PC-9 (cell line): ENCODE data around the gene KCNN3. TPM values are rescaled to one million over a fixed set of nuclear protein-coding genes. Genes with fewer than 3 reads are reported as not detected.

ENCODE experiments used
- BruUV-seq: library from RNA; stranded (reverse); fragments of 400-500 nt; replicated peaks from 2 replicates; lab custom pipeline; 2021; lab: Mats Ljungman, UMichigan
- CTCF ChIA-PET: fragments of 300-600 bp; sonication (Branson Sonifier 250); formaldehyde crosslinking; loops from one replicate; lab custom pipeline; 2022; ENCODE audit warnings: antibody characterized with exemption; lab: Charles Lee
- POLR2A ChIA-PET: fragments of 300-600 bp; sonication (Branson Sonifier 250); formaldehyde crosslinking; loops from one replicate; lab custom pipeline; 2022; ENCODE audit warnings: antibody characterized with exemption; ENCODE audit not compliant: unreplicated experiment; lab: Charles Lee
- DNase-seq, 2 experiments: peaks; one replicate each; pipeline versions ENCODE4 v3.0.0 to v3.0.0-alpha.2; 2015 to 2022; ENCODE audit warnings: mixed read lengths in 1 of 2
- H2AFZ ChIP-seq: fragments of 200-600 bp; sonication (generic); 2 replicates; pipeline ENCODE4 v1.8.1; 2017; ENCODE audit warnings: antibody characterized with exemption
- H3F3A ChIP-seq: fragments of 200-600 bp; sonication (generic); 2 replicates; pipeline ENCODE4 v1.8.1; 2017; ENCODE audit warnings: antibody characterized with exemption, mild to moderate bottlenecking, low read depth; ENCODE audit not compliant: insufficient read depth
- H3K27ac ChIP-seq: fragments of 200-600 bp; sonication (generic); 2 replicates; pipeline ENCODE4 v1.6.1; 2016; ENCODE audit warnings: mixed run types
- H3K27me3 ChIP-seq: fragments of 200-600 bp; sonication (generic); 2 replicates; pipeline ENCODE4 v1.6.1; 2016; ENCODE audit warnings: low read depth, mixed run types; ENCODE audit not compliant: insufficient read depth
- H3K36me3 ChIP-seq: fragments of 200-600 bp; sonication (generic); 2 replicates; pipeline ENCODE4 v1.6.1; 2016; ENCODE audit warnings: low read depth, mixed run types
- H3K4me1 ChIP-seq: fragments of 200-600 bp; sonication (generic); replicated peaks from 2 replicates; pipeline ENCODE4 v1.6.1; 2016; ENCODE audit warnings: mixed run types; ENCODE audit not compliant: insufficient read depth
- H3K4me2 ChIP-seq: fragments of 200-600 bp; sonication (generic); 2 replicates; pipeline ENCODE4 v1.6.1; 2017; ENCODE audit warnings: mixed run types
- H3K4me3 ChIP-seq: fragments of 200-600 bp; sonication (generic); 2 replicates; pipeline ENCODE4 v1.6.1; 2016; ENCODE audit warnings: mixed run types
- H3K79me2 ChIP-seq: fragments of 200-600 bp; sonication (generic); 2 replicates; pipeline ENCODE4 v1.6.1; 2017; ENCODE audit warnings: low read depth, mixed run types
- H3K9me2 ChIP-seq: fragments of 200-600 bp; sonication (generic); 2 replicates; pipeline ENCODE4 v1.8.1; 2017; ENCODE audit warnings: mild to moderate bottlenecking; ENCODE audit not compliant: insufficient read depth
- H3K9me3 ChIP-seq: fragments of 200-600 bp; sonication (generic); 2 replicates; pipeline ENCODE4 v1.8.1; 2016; ENCODE audit warnings: low read depth; ENCODE audit not compliant: insufficient read depth
- H4K20me1 ChIP-seq: fragments of 200-600 bp; sonication (generic); 2 replicates; pipeline ENCODE4 v1.8.1; 2017; ENCODE audit not compliant: insufficient read depth
- CTCF ChIP-seq: fragments of 200-600 bp; sonication (generic); conservative IDR thresholded peaks from 2 replicates; pipeline ENCODE4 v1.6.1; 2017; ENCODE audit warnings: mixed run types, antibody characterized with exemption, mild to moderate bottlenecking, moderate library complexity
- EZH2 ChIP-seq: fragments of 200-600 bp; sonication (generic); IDR thresholded peaks from 2 replicates; pipeline ENCODE4 v1.8.0; 2017; ENCODE audit warnings: antibody characterized with exemption, low read depth
- intact Hi-C: fragments of 100-400 bp; cut with micrococcal nuclease; formaldehyde crosslinking; loops from one replicate; pipeline ENCODE4 v1.10.0; 2022; ENCODE audit not compliant: unreplicated experiment
- total RNA-seq: library from RNA; stranded (reverse); gene quantifications from 2 replicates; pipeline ENCODE4 v1.2.3, GENCODE V29; 2021

The KCNN3 gene
- total RNA-seq, 1 experiment from 2014 or later, result 1.1 TPM

DNA sequence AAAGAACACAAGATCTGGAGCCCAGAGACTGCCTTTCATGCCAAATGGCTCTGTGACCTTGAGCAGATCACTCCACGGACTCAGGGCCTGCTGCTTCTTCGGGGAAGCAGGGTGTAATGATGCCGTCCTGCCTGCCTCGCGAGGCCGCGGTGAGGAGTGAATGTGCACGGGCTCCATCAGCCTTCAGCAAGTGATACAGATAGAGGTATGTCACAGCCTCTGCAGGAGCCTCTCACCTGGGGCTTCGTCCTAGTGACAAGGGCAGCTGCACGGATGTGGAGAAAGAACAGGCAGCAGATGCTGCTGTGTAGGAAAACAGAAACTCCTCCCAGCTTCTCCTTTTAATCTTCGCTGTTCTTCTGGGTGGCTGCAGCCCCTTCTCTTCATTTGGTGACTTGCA lies 127.5 kb downstream of the KCNN3 start:
- H3K27me3 ChIP-seq, result peaks cover 96% of the 10 kb centered on the region
- no peaks in the 10 kb centered on the region for H3K9me3 ChIP-seq
- intact Hi-C loops, result no loop called here
- BruUV-seq, result no TSS peak
- no peaks in the 10 kb centered on the region for H3K79me2 ChIP-seq
- CTCF ChIA-PET, result no interaction called here
- no peaks in the 10 kb centered on the region for H3K4me1 ChIP-seq
- no peak overlapping the region for H3K4me3 ChIP-seq
- no peaks in the 10 kb centered on the region for H3K9me2 ChIP-seq
- no peak overlapping the region for H2AFZ ChIP-seq
- no peak overlapping the region for H3K4me2 ChIP-seq
- H3K27ac ChIP-seq, result no peak overlapping the region
- POLR2A ChIA-PET, result no interaction called here
- H4K20me1 ChIP-seq, result no peaks in the 10 kb centered on the region
- no peaks in the 10 kb centered on the region for H3K36me3 ChIP-seq
- DNase-seq, result no peak
- no peak for TF ChIP-seq EZH2
- no peak for TF ChIP-seq CTCF
- no peaks in the 10 kb centered on the region for H3F3A ChIP-seq

- Histone ChIP-seq H3K4me1 (no peaks in the 10 kb centered on the region), H3K9me3 (no peaks in the 10 kb centered on the region), H3K79me2 (no peaks in the 10 kb centered on the region), H3K36me3 (no peaks in the 10 kb centered on the region), H4K20me1 (no peaks in the 10 kb centered on the region), H3K9me2 (no peaks in the 10 kb centered on the region), H3K4me3 (no peak overlapping the region), H3K27me3 (peaks cover 95% of the 10 kb centered on the region), H3K4me2 (no peak overlapping the region), H3F3A (no peaks in the 10 kb centered on the region), H3K27ac (no peak overlapping the region), H2AFZ (no peak overlapping the region)
- TF ChIP-seq CTCF (no peak), EZH2 (no peak)
- intact Hi-C loops, result no loop called here
- CTCF ChIA-PET, result no interaction called here
- no TSS peak for BruUV-seq
- DNase-seq, result no peak
- POLR2A ChIA-PET, result no interaction called here
These were observed 128.2 kb downstream of the KCNN3 start for GRCh38 chr1:154741741-154742495.

DNA sequence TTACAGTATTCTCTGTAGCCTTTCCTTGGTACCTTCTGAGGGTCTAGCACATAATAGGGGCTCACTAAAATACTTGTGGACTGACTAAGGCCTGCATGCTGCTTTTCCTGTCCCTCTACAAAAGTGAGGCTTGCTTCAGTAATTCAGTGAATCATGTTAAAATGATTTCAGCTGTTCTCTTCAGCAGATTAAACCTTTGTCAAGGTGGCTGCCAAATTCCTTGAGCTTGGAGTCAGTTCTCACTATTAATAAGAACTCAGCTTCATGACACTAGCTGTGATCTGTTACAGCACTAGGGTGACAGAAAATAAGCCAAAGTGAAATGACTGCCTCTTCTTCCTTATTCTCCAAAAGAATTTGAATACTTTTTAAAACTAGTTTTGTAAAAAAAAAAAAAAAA lies 128.8 kb downstream of the KCNN3 start:
- H3K9me2 ChIP-seq, result no peaks in the 10 kb centered on the region
- no peaks in the 10 kb centered on the region for H3K4me1 ChIP-seq
- H3K79me2 ChIP-seq, result no peaks in the 10 kb centered on the region
- no peaks in the 10 kb centered on the region for H3K36me3 ChIP-seq
- POLR2A ChIA-PET, result no interaction called here
- H3K9me3 ChIP-seq, result no peaks in the 10 kb centered on the region
- H2AFZ ChIP-seq, result no peak overlapping the region
- DNase-seq, result no peak
- no peak overlapping the region for H3K4me3 ChIP-seq
- H3F3A ChIP-seq, result no peaks in the 10 kb centered on the region
- no TSS peak for BruUV-seq
- no peak overlapping the region for H3K27ac ChIP-seq
- H3K4me2 ChIP-seq, result no peak overlapping the region
- CTCF ChIA-PET, result no interaction called here
- H3K27me3 ChIP-seq, result peaks cover 89% of the 10 kb centered on the region
- TF ChIP-seq EZH2, result no peak
- no peak for TF ChIP-seq CTCF
- intact Hi-C loops, result no loop called here
- no peaks in the 10 kb centered on the region for H4K20me1 ChIP-seq
